ENCODE measurements around the gene MYO10.

DNA sequence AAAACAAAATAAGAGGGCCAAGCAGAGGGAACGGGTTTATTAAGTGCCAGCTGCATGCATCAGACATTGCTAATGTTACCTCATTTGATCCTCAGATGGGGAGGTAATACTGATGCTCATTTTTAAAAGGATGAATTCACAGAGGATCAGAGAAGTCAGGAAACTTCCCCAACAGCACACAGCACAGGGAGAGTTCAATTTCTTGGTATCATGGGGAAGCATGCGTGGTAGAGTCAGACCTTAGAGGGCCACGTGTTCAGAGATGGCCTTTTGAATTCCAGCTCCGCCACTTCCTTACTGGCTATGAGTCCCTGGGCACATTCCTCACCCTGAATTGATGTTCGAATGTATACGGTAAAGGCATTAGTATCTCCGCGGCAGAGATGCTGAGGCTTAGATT lies 108.3 kb downstream of the MYO10 start:
- TF ChIP-seq, protein P1, sequence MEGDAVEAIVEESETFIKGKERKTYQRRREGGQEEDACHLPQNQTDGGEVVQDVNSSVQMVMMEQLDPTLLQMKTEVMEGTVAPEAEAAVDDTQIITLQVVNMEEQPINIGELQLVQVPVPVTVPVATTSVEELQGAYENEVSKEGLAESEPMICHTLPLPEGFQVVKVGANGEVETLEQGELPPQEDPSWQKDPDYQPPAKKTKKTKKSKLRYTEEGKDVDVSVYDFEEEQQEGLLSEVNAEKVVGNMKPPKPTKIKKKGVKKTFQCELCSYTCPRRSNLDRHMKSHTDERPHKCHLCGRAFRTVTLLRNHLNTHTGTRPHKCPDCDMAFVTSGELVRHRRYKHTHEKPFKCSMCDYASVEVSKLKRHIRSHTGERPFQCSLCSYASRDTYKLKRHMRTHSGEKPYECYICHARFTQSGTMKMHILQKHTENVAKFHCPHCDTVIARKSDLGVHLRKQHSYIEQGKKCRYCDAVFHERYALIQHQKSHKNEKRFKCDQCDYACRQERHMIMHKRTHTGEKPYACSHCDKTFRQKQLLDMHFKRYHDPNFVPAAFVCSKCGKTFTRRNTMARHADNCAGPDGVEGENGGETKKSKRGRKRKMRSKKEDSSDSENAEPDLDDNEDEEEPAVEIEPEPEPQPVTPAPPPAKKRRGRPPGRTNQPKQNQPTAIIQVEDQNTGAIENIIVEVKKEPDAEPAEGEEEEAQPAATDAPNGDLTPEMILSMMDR (IDR thresholded peaks at IDR 0.05), result no peak
- TF ChIP-seq POLR2A (IDR thresholded peaks at IDR 0.05), result no peak
